Activated CD4-positive, alpha-beta T cell treated with anti-CD3 and anti-CD28 coated beads, Interleukin-2, amount 50 U/mL, for 1 hour (primary cell): Measurements from ENCODE around the gene KCNK3.

Source experiments
- DNase-seq: peaks from one replicate; pipeline ENCODE4 v3.0.0-alpha.2; 2020

The KCNK3 gene

DNA sequence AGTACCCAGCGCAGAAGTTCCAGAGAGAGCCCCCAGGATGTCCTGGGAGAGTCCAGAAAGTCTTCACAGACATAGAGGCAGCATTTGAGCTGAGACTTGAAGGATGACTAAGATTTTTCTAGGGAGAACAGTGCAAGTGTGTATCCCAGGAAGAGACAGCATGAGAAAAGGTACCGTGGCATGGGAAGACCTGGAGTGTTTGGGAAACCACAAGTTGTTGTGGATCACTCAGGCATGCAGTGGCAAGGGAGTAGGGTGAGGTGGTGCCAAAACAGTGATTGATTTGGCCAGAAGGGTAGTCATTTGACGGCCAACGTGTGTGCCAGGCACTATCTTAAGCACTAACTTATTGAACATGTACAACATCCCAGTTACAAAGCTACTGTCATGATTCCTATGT, 24.5 kb upstream of the KCNK3 start:
- no peak for DNase-seq

DNA sequence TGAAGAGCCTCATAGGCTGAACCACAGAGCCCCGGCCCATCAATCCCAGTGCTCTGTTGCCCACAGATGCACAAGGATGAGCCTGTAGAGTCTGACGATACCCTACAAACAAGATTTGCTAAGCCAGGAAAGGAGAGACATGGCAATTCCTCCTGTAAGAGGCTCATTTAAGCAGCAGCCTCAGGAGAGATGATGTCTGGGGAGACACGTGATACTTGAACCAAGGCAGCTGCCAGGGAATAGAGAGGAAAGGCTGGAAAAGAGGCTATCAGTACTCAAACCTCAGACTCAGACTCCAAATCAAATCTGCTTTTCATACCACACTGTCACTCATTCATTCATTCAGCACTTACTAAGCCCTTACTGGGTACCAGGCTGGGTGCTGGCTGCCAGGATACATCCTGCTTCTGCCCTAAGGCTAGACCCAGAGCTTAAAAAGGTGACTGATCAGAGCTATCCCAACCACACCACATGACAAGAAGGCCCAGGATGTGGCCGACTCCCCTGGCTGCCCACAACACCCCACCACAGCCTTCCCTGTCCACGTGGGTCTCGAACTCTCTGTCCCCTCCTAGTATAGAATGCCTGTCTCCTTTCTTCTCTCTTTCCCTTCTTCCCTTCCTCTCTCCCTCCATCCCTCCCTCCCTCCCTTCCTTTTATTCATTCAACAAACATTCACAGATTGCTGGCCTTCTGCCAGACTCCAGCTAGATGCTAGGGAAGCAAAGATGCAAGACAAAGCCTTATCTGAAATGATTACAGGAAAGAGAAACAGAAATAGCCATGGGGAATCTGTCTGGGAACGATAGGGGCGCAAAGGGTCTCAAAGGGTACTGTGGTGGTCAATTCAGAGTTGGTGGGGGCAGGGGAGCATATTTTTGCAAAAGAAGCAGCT, 23.4 kb upstream of the KCNK3 start:
- no peak for DNase-seq

DNA sequence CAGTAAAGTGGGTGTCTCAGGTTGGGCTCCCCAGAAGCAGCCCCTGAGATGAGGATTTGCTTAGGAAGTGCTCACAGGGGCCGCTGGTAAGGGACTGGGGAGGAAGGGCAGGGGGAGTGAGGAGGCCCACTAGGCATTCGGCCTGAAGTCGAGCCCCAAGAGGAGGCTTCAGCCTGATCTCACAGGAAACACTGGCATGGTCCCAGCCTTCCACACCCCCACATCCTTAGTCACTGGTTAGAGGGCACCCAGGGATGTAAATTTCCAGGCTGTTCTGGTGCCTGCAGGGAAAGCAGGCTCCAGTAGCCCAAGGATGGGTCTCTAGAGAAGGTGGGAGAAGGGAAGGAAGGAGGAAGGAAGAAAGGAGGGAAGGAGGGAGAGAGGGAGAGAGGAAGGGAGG, 22.4 kb upstream of the KCNK3 start:
- DNase-seq, result no peak

DNA sequence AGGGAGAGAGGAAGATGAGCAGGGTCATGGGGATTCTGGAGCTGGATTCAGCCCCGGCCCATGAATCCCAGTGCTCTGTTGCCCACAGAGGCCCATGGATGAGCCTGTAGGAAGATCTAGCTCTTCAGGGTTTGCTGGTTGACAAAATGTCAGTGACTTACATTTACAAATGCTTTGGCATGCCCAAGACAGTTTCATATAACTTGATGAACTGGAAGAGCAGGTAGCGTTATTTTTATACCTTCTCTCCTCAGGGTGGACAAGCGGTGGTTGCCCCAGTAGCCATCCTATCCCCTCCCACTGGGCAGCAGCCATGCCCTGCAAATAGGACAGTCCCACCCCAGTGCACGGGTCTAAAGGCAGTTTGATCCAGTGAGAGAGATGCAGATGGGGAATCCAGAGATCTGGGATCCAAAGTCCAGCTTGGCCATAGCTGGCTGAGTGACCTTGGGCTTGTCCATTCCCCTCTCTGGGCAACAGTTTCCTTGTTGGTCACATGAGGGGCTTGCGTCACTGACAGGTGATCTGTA, 21.5 kb upstream of the KCNK3 start:
- no peak for DNase-seq

DNA sequence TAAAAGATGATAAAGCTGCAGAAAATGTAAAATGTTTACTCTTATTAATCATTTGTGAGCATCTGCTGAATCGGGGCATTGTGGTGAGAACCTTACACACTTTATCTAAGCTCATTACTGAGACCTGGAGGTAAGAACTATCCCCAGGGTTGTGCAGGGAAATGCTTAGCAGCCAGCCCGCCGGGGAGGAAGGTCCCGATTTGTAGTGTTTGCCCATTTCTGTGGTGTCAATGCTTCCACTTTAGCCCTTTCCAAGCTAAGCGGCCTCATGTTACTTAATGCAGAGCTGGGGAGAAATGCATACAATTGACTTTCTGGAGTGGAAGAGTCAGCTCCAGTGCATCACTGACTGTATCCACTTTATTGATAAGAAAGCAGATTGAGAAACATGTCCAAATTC, 20.8 kb upstream of the KCNK3 start:
- no peak for DNase-seq

DNA sequence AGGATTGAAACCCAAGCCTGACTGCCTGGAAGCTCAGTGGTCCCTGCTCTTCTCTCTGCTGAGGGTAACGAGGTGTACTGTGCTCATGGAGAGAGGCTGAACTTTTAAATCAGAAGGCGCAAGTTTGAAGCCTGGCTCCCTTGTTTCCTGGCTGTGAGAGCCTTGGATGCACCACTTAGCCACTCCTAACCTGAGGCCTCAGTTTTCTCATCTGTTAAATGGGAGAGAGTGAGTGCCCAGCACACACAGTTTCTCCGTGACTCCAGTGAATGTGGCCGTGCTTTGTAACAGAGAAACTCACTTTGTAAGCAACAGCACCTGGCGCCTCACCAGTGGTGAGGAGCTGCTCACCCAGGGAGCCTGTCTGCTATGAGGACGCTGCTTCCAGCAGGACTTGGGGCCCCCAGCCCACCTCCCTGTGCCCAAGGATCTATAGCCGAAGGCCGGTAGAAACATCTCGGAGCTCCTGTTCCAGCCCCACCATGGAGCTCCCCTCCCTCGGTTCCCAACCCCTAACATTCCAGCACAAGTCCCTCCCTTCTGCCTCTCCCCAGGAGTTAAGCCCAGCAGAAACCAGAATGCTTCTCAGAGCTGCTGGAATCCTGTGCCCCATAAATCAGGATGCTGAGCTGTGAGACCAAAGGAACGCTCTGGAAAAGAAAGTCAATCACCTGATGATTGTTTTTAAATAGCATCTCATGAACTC, 20.3 kb upstream of the KCNK3 start:
- DNase-seq, result no peak

DNA sequence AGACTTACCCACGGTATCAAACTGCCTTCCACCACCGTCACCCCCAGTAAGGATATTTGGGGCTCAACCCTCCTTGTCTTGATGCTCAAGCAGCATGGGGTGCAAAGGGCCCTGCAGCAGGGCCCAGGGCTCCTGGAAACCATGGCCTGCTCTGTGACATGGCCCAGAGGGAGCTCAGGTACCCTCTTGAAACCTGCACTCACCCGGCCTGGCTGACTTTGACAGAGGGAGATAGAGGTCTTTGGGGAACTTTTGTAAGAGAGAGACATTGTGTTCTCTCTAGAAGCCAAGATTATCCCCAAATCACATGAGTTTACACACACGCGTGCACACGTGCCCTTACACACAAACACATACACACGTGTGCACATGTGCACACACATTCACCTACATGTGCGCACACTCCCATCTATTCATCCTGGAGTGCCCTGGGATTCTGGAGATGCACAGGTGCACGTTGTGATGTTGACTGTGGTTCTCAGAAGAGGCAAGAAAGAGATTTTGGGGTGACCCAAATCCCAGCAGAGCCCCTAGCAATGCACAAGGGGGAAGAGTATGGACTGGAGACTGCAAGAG, 19.6 kb upstream of the KCNK3 start:
- DNase-seq, result no peak

DNA sequence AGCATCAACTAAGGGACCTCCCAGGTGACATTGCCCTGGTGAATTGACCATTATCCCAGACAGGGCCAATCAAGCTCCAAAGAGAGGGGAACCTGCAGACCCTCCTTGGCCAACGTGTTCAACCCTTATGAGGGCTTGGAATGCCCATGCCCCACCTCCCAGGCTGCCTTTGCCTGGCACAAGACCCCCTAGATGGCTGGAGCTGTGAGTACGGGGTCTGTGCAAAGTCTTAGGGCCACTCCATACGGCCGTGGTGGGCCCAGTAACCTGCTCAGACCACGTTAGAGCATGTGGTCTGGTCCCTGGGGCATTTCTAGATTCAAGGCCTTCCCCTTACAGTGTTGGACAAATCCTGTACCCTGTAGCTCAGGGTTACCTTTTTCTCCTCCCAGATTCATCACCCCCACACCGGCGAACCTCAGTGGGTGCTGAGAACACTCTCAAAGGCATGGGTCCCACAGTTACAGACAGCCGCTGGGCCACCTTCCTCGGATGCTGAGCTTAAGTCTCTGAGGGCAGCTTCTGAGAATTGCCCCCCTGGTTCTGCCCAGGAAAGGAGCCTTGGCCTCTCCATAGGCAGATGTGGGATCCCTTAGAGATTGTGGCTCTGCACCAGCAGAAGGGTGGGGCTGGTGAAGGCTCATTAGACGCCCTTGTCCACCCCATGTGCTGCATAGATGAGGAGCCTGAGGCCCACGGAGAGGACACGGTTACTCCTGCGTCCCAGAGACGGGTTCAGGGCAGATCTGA, 18.3 kb upstream of the KCNK3 start:
- no peak for DNase-seq

DNA sequence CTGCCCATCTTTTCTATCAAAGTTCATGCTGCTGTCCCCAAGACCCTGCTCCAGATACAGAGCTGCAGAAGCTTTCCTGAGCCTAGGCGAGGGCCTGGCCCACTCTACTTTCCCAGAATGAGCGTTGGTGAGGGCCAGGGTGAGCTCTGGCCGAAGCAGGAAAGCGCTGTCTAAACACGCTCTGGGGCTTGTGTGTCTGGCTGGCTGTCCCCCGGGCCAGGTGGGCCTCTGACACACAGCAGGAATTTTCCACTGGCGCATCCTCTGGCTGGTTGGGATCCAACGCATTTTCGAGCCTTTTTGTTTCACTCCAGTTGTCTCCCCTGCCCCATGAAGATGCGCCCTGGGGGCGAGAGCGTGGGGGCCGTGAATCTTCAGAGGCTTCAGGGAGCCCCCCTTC, 17.8 kb upstream of the KCNK3 start:
- DNase-seq, result no peak

DNA sequence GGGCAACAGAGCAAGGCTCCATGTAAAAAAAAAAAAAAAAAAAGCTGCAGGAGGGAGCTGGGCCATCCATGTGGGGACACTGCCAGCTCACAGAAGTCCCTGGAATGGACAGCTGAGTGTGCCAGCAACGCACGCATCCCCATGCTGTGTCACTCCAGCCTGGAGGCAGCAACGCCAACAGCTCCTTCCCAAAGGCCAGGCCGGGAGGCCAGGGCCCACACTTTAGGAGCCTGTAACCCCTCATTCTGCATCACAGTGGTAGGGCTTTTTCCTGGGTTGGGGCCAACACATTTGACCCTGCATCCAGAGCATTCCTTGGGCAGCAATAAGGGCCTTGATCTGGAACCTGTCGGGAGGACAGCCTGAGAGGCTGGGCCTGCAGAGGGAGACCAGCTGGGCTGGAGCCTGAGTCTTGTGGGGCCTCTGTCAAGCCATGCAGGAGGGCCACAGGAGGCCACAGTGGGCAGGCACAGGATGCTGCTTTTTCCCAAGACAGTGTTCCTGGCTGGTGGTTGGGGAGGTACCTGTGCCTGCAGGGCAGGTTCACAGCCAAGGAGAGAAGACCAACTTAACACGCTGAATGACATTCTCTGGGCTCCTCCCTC, 16.8 kb upstream of the KCNK3 start:
- DNase-seq, result no peak

DNA sequence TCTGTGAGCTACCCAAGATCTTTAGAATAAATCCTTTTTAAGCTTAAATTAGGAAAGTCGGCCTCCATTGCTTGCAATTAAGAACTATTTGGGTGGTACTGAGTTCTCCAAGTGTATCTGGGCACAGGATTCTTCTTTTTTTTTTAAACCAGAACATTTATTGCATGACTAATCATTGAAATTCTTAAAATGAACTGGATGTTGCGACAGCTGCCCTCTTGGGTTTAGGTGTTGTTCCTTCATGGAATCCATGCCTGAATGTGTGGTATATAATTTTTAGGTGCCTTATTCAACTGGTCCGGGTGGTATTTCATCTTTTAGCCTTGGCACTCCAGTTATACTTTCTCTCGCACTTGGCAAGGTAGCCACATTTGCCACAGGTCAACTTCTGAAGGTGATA, 14.5 kb upstream of the KCNK3 start:
- DNase-seq, result no peak

DNA sequence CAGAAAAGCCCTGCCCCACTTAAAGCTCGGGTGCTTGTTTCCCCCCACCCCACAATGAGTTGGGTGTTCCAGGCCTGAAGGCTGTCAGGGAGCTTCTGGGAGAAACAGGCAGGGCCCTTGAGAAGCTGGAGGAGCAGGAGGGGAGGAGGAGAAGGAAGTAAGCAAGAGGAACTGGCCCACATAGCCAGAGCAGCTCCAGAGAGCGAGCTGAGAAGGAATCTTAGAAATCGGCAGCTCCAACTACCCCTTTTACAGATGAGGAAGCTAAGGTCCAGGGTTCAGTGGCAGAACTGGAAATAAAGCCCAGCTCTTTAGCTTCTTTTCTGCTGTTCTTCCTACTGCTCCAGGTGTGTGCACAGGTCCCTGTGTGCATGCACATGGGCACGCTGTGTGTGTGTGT, 12.7 kb upstream of the KCNK3 start:
- no peak for DNase-seq

DNA sequence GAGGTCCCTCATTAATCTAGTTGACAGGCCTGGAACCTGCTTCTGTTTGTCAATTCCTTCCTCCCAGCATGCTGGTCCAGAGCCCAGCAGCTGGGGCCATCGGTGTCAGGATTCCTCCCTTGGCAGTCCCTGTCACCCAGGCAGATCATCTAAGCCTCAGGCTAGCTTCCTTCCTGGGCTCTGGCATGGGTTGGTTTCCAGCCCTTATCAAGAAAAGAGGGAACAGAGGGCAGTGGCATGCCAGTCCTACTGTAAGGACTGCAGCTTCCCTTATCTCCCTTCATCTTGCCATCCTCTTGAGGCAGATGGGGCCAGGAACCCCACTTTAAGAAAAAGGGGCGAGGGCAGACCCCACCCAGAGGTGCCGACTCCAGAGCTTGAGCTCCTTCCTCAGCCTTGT, 10.9 kb upstream of the KCNK3 start:
- no peak for DNase-seq

DNA sequence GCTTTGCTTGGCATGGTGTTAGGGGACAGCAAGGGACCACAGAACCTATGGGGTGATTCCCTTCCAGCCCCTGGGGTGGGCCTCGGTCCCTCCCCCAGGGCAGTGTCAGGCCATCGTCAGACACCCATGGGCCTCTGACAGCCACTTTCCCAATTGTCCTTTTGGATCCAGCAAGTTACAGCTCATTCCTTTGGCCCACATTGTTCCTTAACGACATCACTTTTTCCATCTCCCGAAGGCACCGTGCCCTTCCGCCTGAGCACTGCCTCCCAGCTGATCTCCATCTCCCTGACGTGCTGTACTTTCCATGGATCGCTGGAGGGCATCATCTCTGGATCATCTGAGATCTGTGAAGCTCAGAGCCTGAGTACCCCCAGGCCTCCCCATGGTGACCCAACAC, 10.4 kb upstream of the KCNK3 start:
- DNase-seq, result no peak

DNA sequence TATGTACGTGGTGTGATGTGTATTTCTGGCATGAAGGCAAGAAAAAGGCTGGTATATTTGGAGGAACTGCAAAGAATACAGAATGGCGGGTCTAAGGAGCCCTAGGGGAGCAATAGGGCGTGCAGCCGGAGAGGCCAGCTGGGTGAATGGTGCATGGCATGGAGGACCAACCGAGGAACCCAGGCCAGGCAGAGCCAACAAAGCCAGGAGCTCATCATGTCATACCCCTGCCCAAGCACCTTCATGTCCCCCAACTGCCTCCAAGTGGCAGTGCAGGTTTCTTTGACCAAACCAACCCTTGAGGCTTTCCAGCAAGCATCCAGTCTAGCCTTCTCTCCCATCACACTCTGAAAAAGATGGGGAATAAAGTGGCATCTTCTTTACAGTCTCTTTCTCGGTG, 8.9 kb upstream of the KCNK3 start:
- no peak for DNase-seq

DNA sequence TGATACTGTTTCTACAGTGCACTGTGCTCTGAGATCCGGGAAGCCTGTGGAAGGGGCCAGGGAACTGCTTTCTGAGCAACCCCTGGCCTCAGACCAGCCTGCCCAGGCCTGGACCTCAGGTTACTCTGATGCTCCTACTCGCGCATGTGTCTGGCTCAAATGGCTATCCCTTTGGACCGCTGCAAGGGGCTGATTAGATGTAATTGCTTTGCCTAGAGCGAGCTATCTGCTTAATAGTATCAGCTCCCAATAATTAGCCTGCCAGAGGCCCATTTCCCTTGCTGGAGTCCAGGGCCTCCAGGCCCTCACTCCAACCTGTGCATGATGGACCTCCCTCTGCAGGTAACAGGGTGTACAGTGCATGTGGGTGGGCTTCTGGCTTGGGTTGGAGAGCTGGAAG, 7.2 kb upstream of the KCNK3 start:
- no peak for DNase-seq

DNA sequence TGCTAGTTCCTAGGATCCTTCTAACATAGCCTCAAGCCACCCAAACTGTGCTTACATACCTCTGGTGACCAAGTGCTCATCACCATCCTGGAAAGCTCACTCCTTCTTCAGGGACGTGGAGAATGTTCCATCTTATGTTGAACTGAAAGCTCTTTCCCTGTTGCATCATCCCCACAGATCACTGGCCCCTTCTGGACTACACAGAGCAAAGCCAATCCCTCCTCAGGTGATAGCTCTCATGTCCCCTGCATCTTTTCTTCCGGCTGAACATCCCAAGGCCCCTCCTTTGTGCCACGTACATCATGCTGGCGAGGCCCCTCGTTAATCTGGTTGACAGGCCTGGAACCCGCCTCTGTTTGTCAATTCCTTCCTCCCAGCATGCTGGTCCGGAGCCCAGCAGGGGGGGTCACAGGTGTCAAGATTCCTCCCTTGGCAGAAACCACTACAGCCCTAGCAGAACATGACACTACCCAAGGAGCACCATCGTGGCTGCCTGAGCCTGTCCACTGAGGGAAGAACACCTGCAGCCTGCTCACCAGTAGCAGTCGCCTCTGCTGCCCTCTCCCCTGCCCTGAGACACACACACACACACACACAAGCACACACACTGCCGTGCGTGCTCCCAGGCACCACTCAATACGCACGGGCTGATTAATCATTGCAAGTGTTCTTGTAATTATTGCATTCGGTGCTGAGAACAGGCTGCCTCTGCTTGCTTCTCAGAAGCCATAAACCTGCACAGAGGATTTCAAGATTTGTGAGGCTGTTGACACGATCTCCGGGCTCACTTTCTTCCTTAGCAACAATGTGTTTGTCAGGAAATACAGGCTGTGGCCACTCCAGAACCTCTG, 6.3 kb upstream of the KCNK3 start:
- no peak for DNase-seq

DNA sequence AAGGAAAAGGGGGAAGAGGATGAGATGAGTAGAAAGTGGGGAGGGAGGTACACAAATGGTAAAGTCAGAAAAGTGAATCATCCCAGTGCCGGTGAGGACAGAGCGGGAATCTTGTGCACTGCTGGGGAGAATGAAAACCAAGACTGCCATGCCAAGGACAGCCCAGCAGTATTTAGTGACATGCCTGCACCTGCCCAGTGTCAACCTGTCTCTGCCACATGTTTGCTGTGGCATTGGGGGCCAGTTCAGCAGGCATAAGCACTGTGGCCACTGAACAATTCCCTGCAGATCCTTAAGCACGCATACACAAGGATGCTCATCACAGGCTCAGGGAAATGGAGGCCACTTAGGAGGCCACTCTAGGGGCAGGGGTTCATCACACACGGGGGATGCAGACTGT, 5.2 kb upstream of the KCNK3 start:
- no peak for DNase-seq

DNA sequence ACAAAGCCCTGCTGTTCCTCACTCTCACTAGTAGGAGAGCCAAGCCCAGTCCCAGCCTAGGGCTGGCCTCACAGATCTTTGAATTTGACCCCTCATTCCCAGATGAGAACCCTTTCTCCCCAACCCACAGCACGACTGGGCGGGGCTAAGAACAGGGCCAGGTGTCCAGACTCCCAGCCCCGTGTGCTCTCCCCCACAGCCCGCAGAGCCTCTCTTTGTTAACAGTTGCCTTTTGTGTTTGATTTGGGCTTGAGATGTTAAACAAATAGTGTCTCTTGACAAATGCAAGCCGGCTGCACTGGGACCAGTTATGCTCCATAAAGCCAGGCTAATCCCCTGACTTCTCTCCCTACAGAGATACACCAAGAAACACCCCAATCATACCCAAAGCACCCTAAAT, 4.7 kb upstream of the KCNK3 start:
- DNase-seq, result no peak

DNA sequence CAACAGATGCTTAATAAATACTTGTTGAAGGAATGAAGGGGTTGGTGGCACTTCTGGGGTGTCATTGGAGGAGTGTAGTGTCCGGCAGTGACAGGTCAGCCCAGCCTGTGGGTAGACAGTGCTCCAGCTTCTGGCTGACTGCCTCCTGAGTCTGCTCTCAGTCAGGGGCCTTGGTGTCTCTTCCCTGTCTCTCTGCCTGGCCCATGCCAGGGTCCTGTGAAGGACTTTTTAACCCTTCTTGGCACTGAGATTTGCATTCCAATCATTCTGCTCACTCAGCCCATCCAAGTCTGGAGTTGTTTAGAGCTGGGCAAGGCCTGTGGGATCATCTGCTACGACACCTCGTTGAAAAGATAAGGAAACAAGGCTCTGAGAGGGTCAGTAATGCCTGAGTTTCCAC, 1.4 kb upstream of the KCNK3 start:
- DNase-seq, result no peak

DNA sequence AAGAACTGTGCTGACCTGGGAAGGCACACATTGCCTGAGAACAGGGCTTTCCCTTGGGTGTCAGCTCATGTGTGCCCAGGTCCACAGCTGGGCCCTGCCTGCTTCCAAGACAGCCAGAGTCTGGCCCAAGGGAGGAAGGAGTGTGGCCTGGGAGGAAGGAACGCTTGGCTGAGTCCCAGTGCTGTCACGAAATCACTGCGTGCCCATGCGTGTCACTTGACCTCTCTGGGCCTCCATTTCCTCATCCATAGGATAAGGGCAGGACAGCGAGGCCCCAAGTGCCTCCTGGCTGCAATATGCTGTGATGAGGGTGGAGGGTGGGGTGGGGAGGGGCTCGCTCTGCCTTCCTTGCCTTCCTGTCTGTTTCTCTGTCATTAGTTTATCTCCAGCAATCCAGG, 642 bp upstream of the KCNK3 start:
- DNase-seq, result no peak
